ENCODE measurements around the gene SULF2.

SULF2 gene

DNA sequence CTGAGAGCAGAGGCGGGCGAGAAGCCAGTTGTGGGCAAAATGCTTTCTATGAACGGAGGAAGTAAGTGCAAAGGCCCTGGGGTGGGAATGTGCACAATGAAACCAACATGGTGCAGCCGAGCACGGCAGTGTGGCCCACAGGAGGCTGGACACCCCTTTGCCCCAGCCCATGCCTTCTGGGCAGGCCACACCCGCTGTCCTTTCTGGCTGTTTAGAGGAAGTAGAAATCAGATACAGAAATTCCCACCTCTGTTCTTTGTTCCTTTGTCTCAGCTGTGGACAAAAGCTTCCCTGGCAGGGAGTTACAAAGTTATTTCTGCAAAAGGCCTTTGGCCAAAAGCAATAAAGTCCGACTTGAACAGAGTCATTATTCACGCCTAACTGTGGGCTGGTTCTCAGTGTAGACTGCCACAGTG lies 11.9 kb downstream of the SULF2 start:
- 0 out of 2 replicates have a peak, but pooled peaks cover 4% of the 10 kb centered on the region for H3K36me3 ChIP-seq (ENCODE audit: insufficient read depth, low read length)
- H3K27ac ChIP-seq (ENCODE audit: low read depth, low read length) = no peak overlapping the region
- no peaks in the 10 kb centered on the region for H3K27me3 ChIP-seq (ENCODE audit: insufficient read depth, low read length)
- H3K4me1 ChIP-seq (ENCODE audit: insufficient read depth, low read length) = no peaks in the 10 kb centered on the region
- 90% methylated on average over 8 of the region's 8 CpGs for WGBS
- H3K9me3 ChIP-seq (ENCODE audit: insufficient read depth, low read depth, low read length) = peaks cover 3% of the 10 kb centered on the region; the same call in 1 of the 2 replicates
- H3K4me3 ChIP-seq (ENCODE audit: low read length) = no peak overlapping the region
- no peak overlapping the region for H3K9ac ChIP-seq (ENCODE audit: low read depth, low read length)

DNA sequence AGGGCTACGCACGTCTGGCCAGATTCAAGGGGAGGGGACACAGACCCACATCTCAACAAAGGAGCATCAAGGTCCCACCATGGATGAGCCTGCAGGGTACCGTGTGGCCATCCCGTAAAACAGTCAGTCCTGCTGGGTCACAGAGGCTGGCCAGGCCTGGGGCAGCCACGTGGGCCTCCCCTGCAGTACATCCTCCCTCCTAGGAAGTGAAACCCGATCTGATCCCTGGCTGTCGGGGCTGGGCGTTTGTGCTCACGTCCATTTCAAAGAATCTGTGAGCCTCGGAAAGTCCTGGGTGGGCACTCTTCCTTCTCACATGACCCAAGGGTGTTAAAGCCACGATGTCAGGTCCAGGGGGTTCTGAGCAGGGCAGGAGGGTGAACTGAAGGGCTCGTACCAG lies 14.3 kb downstream of the SULF2 start:
- no peak overlapping the region for H3K9ac ChIP-seq (ENCODE audit: low read depth, low read length)
- H3K36me3 ChIP-seq (ENCODE audit: insufficient read depth, low read length) = 0 out of 2 replicates have a peak, but pooled peaks cover 4% of the 10 kb centered on the region
- peaks cover 3% of the 10 kb centered on the region; the same call in 1 of the 2 replicates for H3K9me3 ChIP-seq (ENCODE audit: insufficient read depth, low read depth, low read length)
- peaks cover 11% of the 10 kb centered on the region for H3K4me1 ChIP-seq (ENCODE audit: insufficient read depth, low read length)
- H3K4me3 ChIP-seq (ENCODE audit: low read length) = no peak overlapping the region
- H3K27me3 ChIP-seq (ENCODE audit: insufficient read depth, low read length) = no peaks in the 10 kb centered on the region
- 68% methylated on average over 11 of the region's 12 CpGs for WGBS
- H3K27ac ChIP-seq (ENCODE audit: low read depth, low read length) = no peak overlapping the region

DNA sequence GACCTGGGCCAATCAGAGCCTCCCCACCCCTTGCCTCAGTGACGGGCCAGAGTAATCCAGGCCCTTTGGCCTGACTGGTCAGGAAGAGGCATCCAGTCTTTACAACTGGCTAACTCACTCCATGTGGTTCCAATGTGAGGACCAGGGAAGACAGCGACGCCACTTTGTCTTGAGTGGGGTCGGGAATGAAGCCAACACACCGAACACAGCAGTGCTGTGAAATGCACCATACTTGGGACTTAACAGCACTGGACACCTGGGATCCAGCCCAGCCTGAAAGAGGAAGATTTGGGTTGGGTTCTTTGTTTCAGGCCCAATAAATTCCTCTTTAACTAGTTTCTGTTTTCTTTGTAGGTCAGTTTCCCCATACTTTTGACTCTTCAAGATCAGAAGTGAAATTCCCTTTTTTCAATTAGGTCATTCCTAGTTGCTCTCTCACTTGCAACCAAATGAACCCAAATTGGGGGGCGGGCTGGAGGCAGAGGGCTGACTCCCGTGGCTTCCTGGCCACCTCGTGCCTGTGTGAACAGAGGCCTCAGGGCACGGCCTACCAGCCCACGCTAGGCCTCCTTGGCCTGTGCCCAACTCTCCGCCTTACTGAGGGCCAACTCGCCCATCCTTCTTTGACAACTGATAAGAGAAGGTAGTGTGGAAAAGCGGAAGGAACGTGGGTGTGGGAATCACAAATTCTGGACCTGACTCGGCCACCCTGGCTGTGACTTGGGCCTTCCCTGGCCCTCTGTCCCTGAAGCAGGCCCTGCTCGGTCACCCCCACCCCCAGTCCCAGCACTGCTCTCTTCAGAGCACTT lies 17.1 kb downstream of the SULF2 start:
- WGBS = 91% methylated on average over 16 of the region's 16 CpGs
- Histone ChIP-seq H3K9ac (ENCODE audit: low read depth, low read length) (no peak overlapping the region), H3K4me1 (ENCODE audit: insufficient read depth, low read length) (peaks cover 16% of the 10 kb centered on the region), H3K27me3 (ENCODE audit: insufficient read depth, low read length) (no peaks in the 10 kb centered on the region), H3K4me3 (ENCODE audit: low read length) (no peak overlapping the region), H3K27ac (ENCODE audit: low read depth, low read length) (no peak overlapping the region), H3K36me3 (ENCODE audit: insufficient read depth, low read length) (0 out of 2 replicates have a peak, but pooled peaks cover 4% of the 10 kb centered on the region), H3K9me3 (ENCODE audit: insufficient read depth, low read depth, low read length) (peaks cover 3% of the 10 kb centered on the region; the same call in 1 of the 2 replicates)

DNA sequence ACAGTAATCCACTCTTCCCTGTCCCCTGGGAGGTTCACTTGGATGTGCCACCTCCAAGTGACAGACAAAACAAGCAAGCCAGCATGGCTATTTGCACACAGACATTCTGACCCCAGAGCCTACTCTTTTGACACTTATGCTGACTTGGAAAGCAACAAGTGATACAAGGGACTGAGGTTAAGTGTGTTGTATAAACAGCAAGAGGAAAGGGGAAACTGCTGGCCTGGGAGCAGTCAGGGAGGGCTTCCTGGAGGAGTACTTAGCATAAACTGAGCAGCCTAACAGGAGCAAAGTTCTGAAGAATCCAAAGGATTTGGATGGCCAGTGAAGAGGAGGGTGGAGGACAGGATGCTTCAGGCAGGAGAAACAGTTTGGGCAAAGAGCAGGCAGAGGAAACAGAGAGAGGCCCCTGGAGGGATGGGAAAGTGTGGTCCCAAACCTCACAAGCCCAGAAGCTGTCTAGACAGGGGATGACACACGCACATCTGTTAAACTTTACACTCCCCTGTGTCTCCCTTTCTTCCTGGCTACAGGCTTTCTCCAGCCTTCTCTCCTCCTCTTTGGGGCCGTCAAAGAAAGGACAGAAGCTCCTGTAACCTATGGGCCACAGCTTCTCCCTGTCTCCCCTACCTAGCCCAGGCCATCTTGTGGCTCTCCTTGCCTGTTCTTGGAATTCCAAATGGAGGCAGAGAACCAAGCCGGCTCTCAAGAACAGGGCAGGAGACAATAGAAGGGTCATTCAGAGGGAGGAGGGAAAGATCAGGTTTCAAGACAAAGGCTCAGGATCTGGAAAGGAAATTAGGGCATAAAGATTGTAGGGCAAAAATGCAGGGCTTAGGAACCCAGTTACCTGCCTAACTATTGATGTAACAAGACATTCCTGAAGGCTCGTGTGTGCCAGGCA lies 19.3 kb downstream of the SULF2 start:
- Histone ChIP-seq H3K4me1 (ENCODE audit: insufficient read depth, low read length) (peaks cover 16% of the 10 kb centered on the region), H3K27ac (ENCODE audit: low read depth, low read length) (peak overlapping the region; percentile 33), H3K9me3 (ENCODE audit: insufficient read depth, low read depth, low read length) (peaks cover 3% of the 10 kb centered on the region; the same call in 1 of the 2 replicates)

DNA sequence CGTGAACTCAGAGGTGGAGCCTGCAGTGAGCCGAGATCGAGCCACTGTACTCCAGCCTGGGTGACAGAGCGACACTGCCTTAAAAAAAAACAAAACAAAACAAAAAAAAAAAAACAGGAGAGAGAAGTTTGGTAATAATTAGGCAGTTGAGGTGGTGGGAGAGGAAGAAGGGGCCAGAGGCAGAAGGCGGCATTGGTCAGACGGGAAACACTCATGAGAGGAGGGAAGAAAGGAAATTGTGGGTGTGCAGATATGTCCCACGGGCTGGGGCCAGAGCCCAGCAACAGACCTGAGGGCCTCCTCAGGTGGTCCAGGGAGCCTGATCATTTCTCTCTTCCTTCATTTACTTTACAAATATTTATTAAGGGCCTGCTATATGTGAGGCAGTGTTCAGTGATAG lies 20.0 kb downstream of the SULF2 start:
- peaks cover 16% of the 10 kb centered on the region for H3K4me1 ChIP-seq (ENCODE audit: insufficient read depth, low read length)
- H3K36me3 ChIP-seq (ENCODE audit: insufficient read depth, low read length) = 0 out of 2 replicates have a peak, but pooled peaks cover under 1% of the 10 kb centered on the region
- 97% methylated on average over 6 of the region's 7 CpGs for WGBS
- no peaks in the 10 kb centered on the region for H3K27me3 ChIP-seq (ENCODE audit: insufficient read depth, low read length)
- H3K4me3 ChIP-seq (ENCODE audit: low read length) = no peak overlapping the region
- H3K27ac ChIP-seq (ENCODE audit: low read depth, low read length) = no peak overlapping the region
- H3K9me3 ChIP-seq (ENCODE audit: insufficient read depth, low read depth, low read length) = peaks cover 3% of the 10 kb centered on the region; the same call in 1 of the 2 replicates
- no peak overlapping the region for H3K9ac ChIP-seq (ENCODE audit: low read depth, low read length)

More for the DNA sequence above, 19.3 kb downstream of the SULF2 start:
- Histone ChIP-seq H3K9ac (ENCODE audit: low read depth, low read length) (peak overlapping the region; percentile 35; the same call in 1 of the 2 replicates), H3K36me3 (ENCODE audit: insufficient read depth, low read length) (0 out of 2 replicates have a peak, but pooled peaks cover 4% of the 10 kb centered on the region), H3K4me3 (ENCODE audit: low read length) (no peak overlapping the region), H3K27me3 (ENCODE audit: insufficient read depth, low read length) (no peaks in the 10 kb centered on the region)
- 45% methylated on average over 4 of the region's 4 CpGs for WGBS

DNA sequence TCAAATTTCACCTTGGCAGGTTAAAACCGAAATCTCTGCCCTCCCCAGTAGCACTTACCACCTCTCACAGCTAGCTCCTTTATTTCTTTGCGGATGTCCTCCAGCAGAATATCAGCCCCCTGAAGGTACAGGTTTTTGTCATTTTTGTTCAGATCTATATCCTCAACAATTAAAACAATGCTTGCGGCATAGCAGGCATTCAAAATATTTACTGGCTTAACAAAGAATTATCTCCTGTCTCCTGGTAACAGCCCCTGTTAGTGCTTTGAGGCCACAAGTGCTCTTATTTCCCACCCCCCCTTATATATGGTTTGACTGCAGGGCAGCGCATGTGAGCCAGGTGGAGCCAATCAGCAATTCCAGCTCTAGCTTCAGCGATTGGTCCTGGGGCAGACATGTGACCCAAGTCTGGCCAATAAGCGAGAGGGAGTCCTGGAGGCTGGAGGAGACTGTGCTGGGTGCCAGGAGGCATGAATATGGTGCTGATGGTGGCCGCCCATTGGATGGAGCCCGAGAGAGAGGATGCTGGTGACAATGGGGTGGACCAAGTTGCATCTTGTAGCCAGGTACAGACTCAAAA lies 21.0 kb downstream of the SULF2 start:
- no peaks in the 10 kb centered on the region for H3K27me3 ChIP-seq (ENCODE audit: insufficient read depth, low read length)
- H3K27ac ChIP-seq (ENCODE audit: low read depth, low read length) = no peak overlapping the region
- no peak overlapping the region for H3K4me3 ChIP-seq (ENCODE audit: low read length)
- H3K9me3 ChIP-seq (ENCODE audit: insufficient read depth, low read depth, low read length) = no peaks in the 10 kb centered on the region
- H3K9ac ChIP-seq (ENCODE audit: low read depth, low read length) = no peak overlapping the region
- no peaks in the 10 kb centered on the region for H3K36me3 ChIP-seq (ENCODE audit: insufficient read depth, low read length)
- H3K4me1 ChIP-seq (ENCODE audit: insufficient read depth, low read length) = peaks cover 19% of the 10 kb centered on the region
- 94% methylated on average over 8 of the region's 8 CpGs for WGBS

DNA sequence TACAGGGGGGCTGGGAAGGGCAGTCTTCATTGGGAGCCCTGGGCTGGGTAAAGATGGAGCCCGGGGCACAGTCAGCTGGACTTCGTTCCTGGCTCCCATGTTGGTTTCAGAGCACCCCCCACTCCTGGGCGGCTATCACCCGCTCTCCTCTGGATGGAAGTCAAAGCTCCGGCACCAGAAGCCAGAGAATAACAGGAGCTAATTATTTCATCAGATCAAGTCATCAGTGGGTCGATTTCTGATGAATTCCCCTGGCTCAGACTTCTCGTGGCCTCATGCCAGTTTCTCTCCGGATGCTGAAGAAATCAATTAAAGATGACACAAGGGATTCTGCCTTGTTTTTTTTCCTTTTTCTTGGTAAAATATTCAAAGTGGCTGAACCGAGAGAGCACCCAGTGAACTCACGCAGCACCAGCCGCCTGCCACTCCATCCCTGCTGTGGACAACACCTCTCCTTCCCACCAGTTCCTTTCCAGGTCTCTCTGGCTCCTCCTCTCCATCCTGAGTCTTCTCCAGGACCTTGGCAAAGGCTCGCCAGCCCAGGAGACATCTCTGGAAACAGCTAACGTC lies 22.5 kb downstream of the SULF2 start:
- H3K4me1 ChIP-seq (ENCODE audit: insufficient read depth, low read length) = peaks cover 24% of the 10 kb centered on the region
- WGBS = 92% methylated on average over 13 of the region's 13 CpGs
- H3K36me3 ChIP-seq (ENCODE audit: insufficient read depth, low read length) = no peaks in the 10 kb centered on the region
- no peaks in the 10 kb centered on the region for H3K27me3 ChIP-seq (ENCODE audit: insufficient read depth, low read length)
- H3K9ac ChIP-seq (ENCODE audit: low read depth, low read length) = no peak overlapping the region
- H3K9me3 ChIP-seq (ENCODE audit: insufficient read depth, low read depth, low read length) = no peaks in the 10 kb centered on the region
- H3K4me3 ChIP-seq (ENCODE audit: low read length) = no peak overlapping the region
- H3K27ac ChIP-seq (ENCODE audit: low read depth, low read length) = no peak overlapping the region

DNA sequence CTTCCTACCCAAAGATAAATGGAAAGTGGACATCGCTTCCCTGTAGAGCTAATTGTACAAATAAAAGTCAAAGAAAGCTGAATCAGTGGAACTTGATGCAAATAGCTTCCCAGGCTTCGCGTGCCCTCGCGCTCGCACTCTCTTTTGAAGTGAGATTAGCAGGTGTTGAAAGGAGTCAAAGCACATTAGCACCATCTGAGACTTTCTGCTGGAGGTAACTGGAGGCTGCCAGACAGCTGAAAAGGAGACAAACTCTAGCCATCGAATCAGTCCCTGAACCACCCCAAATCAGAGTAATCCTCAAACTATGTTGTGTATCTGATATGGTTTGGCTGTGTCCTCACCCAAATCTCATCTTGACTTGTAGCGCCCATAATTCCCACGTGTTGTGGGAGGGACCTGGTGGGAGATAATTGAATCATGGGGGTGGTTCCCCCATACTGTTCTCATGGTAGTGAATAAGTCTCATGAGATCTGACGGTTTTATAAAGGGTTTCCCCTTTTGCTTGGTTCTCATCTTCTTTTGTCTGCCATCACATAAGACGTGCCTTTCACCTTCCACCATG lies 23.7 kb downstream of the SULF2 start:
- Histone ChIP-seq H3K9me3 (ENCODE audit: insufficient read depth, low read depth, low read length) (no peaks in the 10 kb centered on the region), H3K4me1 (ENCODE audit: insufficient read depth, low read length) (peaks cover 20% of the 10 kb centered on the region), H3K4me3 (ENCODE audit: low read length) (no peak overlapping the region), H3K9ac (ENCODE audit: low read depth, low read length) (no peak overlapping the region), H3K27me3 (ENCODE audit: insufficient read depth, low read length) (no peaks in the 10 kb centered on the region), H3K36me3 (ENCODE audit: insufficient read depth, low read length) (peaks cover 4% of the 10 kb centered on the region; the same call in 1 of the 2 replicates), H3K27ac (ENCODE audit: low read depth, low read length) (no peak overlapping the region)
- 61% methylated on average over 10 of the region's 11 CpGs for WGBS

DNA sequence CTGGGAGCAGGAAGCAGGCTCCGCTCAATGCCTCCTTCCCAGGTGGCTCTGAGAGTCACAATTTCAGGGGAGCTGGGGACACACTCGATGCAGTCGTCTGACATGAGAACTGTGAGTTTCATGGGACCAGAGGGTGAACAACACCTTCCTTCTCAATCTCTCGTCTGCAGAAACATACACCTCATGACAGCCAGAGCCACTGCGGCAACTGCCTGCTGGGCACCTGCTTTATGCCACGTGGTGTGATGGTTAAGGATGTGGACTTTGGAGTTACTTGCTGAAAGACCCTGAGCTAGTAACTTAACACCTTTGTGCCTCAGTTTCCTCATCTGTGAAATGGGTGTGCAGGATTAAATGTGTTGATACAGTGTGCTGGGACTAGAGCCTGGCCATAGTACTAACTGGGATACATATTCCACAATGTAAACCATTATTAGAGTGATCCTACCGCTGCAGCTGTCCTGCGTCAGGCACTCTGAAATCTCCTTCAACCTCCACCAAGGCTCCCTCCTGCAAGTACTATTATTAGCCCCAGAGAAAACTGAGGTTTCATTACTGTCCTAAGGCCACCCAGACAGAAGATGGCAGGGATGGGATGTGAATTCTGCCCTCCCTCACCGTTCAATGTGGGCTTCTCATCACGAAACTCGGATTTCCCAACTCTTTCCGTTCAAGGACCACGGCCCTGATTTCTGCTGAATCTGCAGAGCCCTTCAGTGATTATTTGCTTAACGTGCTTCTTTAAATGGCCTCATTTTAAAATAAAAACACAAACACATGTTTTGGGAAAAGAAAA lies 24.4 kb downstream of the SULF2 start:
- Histone ChIP-seq H3K27me3 (ENCODE audit: insufficient read depth, low read length) (no peaks in the 10 kb centered on the region), H3K4me1 (ENCODE audit: insufficient read depth, low read length) (peaks cover 13% of the 10 kb centered on the region), H3K9me3 (ENCODE audit: insufficient read depth, low read depth, low read length) (no peaks in the 10 kb centered on the region), H3K36me3 (ENCODE audit: insufficient read depth, low read length) (peaks cover 11% of the 10 kb centered on the region; the same call in 1 of the 2 replicates), H3K27ac (ENCODE audit: low read depth, low read length) (no peak overlapping the region), H3K4me3 (ENCODE audit: low read length) (no peak overlapping the region), H3K9ac (ENCODE audit: low read depth, low read length) (no peak overlapping the region)
- WGBS = 89% methylated on average over 14 of the region's 14 CpGs

All from HUES64 (cell line).